Measurements from ENCODE around the gene PNP.
A peak's percentile ranks its signal among the peaks of the same experiment; 100 is the strongest.

The PNP gene

GRCh38 chr14:20429801-20430669 lies 39.2 kb upstream of the PNP start:
- Histone ChIP-seq H3K9ac (ENCODE audit: low read length) (no peak overlapping the region), H3K27ac (ENCODE audit: low read length, poor library complexity, severe bottlenecking) (no peak overlapping the region), H3K4me2 (ENCODE audit: low read length, poor library complexity, severe bottlenecking) (no peak overlapping the region), H3K18ac (ENCODE audit: low read depth in 1 of 2, low read length in 2 of 2) (no peak overlapping the region), H2BK5ac (ENCODE audit: low read depth, low read length, poor library complexity, severe bottlenecking) (no peak overlapping the region), H3K14ac (ENCODE audit: low read length in 2 of 2) (peak overlapping the region in 1 of 2 experiments; percentile 64), H3K9me3 (ENCODE audit: control insufficient read depth, low read length) (no peaks in the 10 kb centered on the region), H2BK12ac (ENCODE audit: low read length in 2 of 2) (no peak overlapping the region), H2BK15ac (ENCODE audit: low read depth, poor library complexity, severe bottlenecking) (no peak overlapping the region), H3K4me1 (ENCODE audit: control insufficient read depth, insufficient read depth, low read depth, low read length) (peaks cover 3% of the 10 kb centered on the region), H2AFZ (ENCODE audit: low read depth, low read length) (no peak overlapping the region), H3K27me3 (ENCODE audit: control insufficient read depth in 1 of 2, insufficient read depth in 1 of 2, low read length in 2 of 2) (peaks cover 0 to 5% of the 10 kb centered on the region in 2 experiments), H3K79me1 (replicated peaks; ENCODE audit: low read length, poor library complexity, severe bottlenecking) (no peaks in the 10 kb centered on the region), H3K23ac (ENCODE audit: low read length in 2 of 2) (peak overlapping the region in 1 of 2 experiments; percentile 63), H4K8ac (ENCODE audit: low read length) (no peak overlapping the region), H3K4ac (ENCODE audit: low read depth in 1 of 2, low read length in 2 of 2) (no peak overlapping the region), H2BK120ac (ENCODE audit: low read depth, low read length) (no peak overlapping the region), H4K91ac (ENCODE audit: low read length) (no peak overlapping the region), H2AK5ac (ENCODE audit: low read length, severe bottlenecking) (no peak overlapping the region), H3K36me3 (ENCODE audit: control insufficient read depth in 1 of 2, insufficient read depth in 2 of 2, low read depth in 1 of 2, low read length in 2 of 2) (no peaks in the 10 kb centered on the region), H3K4me3 (ENCODE audit: insufficient read depth in 1 of 2, low read depth in 1 of 2, low read length in 2 of 2) (no peak overlapping the region)
- WGBS = 93% methylated on average over 30 of the region's 30 CpGs
- DNase-seq = no peak

DNA sequence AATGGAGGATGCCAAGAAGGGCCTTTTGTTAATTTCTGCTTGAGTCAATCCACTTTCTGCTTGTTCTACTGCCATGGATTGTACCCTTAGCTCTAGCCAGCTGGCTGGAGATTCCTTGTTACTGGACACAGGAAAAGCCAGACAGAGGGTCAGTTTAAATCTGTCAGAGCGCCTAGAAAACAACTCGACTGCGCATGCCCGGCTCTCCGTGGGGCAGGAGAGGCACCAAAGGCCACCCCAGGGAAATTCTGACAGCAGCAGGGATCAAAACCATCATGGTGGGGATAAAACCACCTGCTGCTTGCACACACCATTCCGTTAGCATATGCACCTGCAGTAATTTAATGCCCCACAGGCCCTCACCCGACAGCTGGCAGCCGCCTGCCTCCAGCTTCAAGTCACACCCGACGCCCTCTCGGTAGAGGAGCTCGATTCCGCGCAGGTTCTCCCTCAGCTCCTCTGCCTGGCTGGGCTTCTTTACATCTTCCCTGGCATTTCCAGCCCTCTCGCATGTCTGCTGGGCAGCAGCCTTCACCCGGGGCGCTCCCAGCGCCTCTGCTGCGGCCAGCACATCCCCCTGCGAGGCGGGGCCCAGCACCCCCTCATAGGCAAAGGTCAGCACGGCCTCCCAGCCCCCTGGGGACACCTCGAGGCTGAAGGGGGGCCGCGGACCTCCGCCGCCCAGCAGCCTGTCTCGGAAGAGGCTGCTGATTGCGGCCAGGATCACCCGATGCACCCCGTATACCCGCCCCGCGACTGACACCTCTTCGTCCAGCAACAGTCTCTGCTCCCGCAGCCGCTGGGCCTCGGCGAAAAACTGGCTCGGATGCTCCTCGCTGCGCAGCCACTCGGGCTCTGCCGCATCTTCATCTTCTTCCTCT lies 34.3 kb upstream of the PNP start:
- H3K4me2 ChIP-seq (ENCODE audit: low read length, poor library complexity, severe bottlenecking) = no peak overlapping the region
- H3K79me1 ChIP-seq (replicated peaks; ENCODE audit: low read length, poor library complexity, severe bottlenecking) = no peaks in the 10 kb centered on the region
- H3K18ac ChIP-seq (ENCODE audit: low read depth in 1 of 2, low read length in 2 of 2) = no peak overlapping the region
- H4K8ac ChIP-seq (ENCODE audit: low read length) = no peak overlapping the region
- no peak overlapping the region for H2BK12ac ChIP-seq (ENCODE audit: low read length in 2 of 2)
- H2AFZ ChIP-seq (ENCODE audit: low read depth, low read length) = peak overlapping the region; percentile 65
- no peak overlapping the region for H4K91ac ChIP-seq (ENCODE audit: low read length)
- peaks cover 0 to 17% of the 10 kb centered on the region in 2 experiments for H3K27me3 ChIP-seq (ENCODE audit: control insufficient read depth in 1 of 2, insufficient read depth in 1 of 2, low read length in 2 of 2)
- no peaks in the 10 kb centered on the region for H3K36me3 ChIP-seq (ENCODE audit: control insufficient read depth in 1 of 2, insufficient read depth in 2 of 2, low read depth in 1 of 2, low read length in 2 of 2)
- H2BK5ac ChIP-seq (ENCODE audit: low read depth, low read length, poor library complexity, severe bottlenecking) = no peak overlapping the region
- H2AK5ac ChIP-seq (ENCODE audit: low read length, severe bottlenecking) = no peak overlapping the region
- peaks cover 6% of the 10 kb centered on the region for H3K4me1 ChIP-seq (ENCODE audit: control insufficient read depth, insufficient read depth, low read depth, low read length)
- H3K23ac ChIP-seq (ENCODE audit: low read length in 2 of 2) = no peak overlapping the region
- H2BK120ac ChIP-seq (ENCODE audit: low read depth, low read length) = no peak overlapping the region
- H3K4ac ChIP-seq (ENCODE audit: low read depth in 1 of 2, low read length in 2 of 2) = no peak overlapping the region
- peak overlapping the region; percentile 66 for H3K9ac ChIP-seq (ENCODE audit: low read length)
- peak overlapping the region in 1 of 2 experiments; percentile 67 for H3K4me3 ChIP-seq (ENCODE audit: insufficient read depth in 1 of 2, low read depth in 1 of 2, low read length in 2 of 2)
- H2BK15ac ChIP-seq (ENCODE audit: low read depth, poor library complexity, severe bottlenecking) = no peak overlapping the region
- H3K14ac ChIP-seq (ENCODE audit: low read length in 2 of 2) = no peak overlapping the region
- no peaks in the 10 kb centered on the region for H3K9me3 ChIP-seq (ENCODE audit: control insufficient read depth, low read length)
- 46% methylated on average over 44 of the region's 44 CpGs for WGBS
- DNase-seq = no peak
- H3K27ac ChIP-seq (ENCODE audit: low read length, poor library complexity, severe bottlenecking) = no peak overlapping the region

- Histone ChIP-seq H2BK120ac (ENCODE audit: low read depth, low read length) (no peak within 1 kb of the TSS), H3K79me1 (replicated peaks; ENCODE audit: low read length, poor library complexity, severe bottlenecking) (no peaks in the 10 kb centered on the region), H3K9ac (ENCODE audit: low read length) (peak within 1 kb of the TSS; percentile 66), H2BK5ac (ENCODE audit: low read depth, low read length, poor library complexity, severe bottlenecking) (no peak within 1 kb of the TSS), H3K4me2 (ENCODE audit: low read length, poor library complexity, severe bottlenecking) (no peak within 1 kb of the TSS), H4K8ac (ENCODE audit: low read length) (no peak within 1 kb of the TSS), H3K9me3 (ENCODE audit: control insufficient read depth, low read length) (no peaks in the 10 kb centered on the region), H2AFZ (ENCODE audit: low read depth, low read length) (peak within 1 kb of the TSS; percentile 65), H2BK15ac (ENCODE audit: low read depth, poor library complexity, severe bottlenecking) (no peak within 1 kb of the TSS), H3K36me3 (ENCODE audit: control insufficient read depth in 1 of 2, insufficient read depth in 2 of 2, low read depth in 1 of 2, low read length in 2 of 2) (no peaks in the 10 kb centered on the region), H3K23ac (ENCODE audit: low read length in 2 of 2) (no peak within 1 kb of the TSS), H2BK12ac (ENCODE audit: low read length in 2 of 2) (no peak within 1 kb of the TSS), H3K4me1 (ENCODE audit: control insufficient read depth, insufficient read depth, low read depth, low read length) (peaks cover 6% of the 10 kb centered on the region), H3K4ac (ENCODE audit: low read depth in 1 of 2, low read length in 2 of 2) (no peak within 1 kb of the TSS), H3K14ac (ENCODE audit: low read length in 2 of 2) (no peak within 1 kb of the TSS), H4K91ac (ENCODE audit: low read length) (no peak within 1 kb of the TSS), H3K18ac (ENCODE audit: low read depth in 1 of 2, low read length in 2 of 2) (no peak within 1 kb of the TSS), H3K27me3 (ENCODE audit: control insufficient read depth in 1 of 2, insufficient read depth in 1 of 2, low read length in 2 of 2) (peaks cover 0 to 17% of the 10 kb centered on the region in 2 experiments), H3K27ac (ENCODE audit: low read length, poor library complexity, severe bottlenecking) (no peak within 1 kb of the TSS), H3K4me3 (ENCODE audit: insufficient read depth in 1 of 2, low read depth in 1 of 2, low read length in 2 of 2) (peak within 1 kb of the TSS in 1 of 2 experiments; percentile 67), H2AK5ac (ENCODE audit: low read length, severe bottlenecking) (no peak within 1 kb of the TSS)
- DNase-seq = no peak
- 80% methylated on average over 17 of the region's 17 CpGs for WGBS
Measured at GRCh38 chr14:20435582-20436362, 33.4 kb upstream of the PNP start, which contains the start of gene KLHL33. TSS of gene KLHL33 (minus strand) at chr14:20436166. CDS start at chr14:20435811, 355 bp downstream.
